Stimulated activated naive CD8-positive, alpha-beta T cell treated with anti-CD3 and anti-CD28 coated beads, Interleukin-15, Interleukin-2, amounts not matched to agents 100 ng/mL and 50 ng/mL, for 24 hours (primary cell): ENCODE measurements around the gene AKR1A1.
A peak's percentile ranks its signal among the peaks of the same experiment; 100 is the strongest.

Source experiments
- H3K27ac Mint-ChIP-seq: one replicate; pipeline ENCODE4 v1.8.0; 2021; ENCODE audit warnings: mild to moderate bottlenecking, mixed read lengths
- H3K27me3 Mint-ChIP-seq: one replicate; pipeline ENCODE4 v1.8.0; 2021; ENCODE audit warnings: mixed read lengths
- H3K36me3 Mint-ChIP-seq: one replicate; pipeline ENCODE4 v1.8.0; 2021; ENCODE audit warnings: low read depth, mixed read lengths
- H3K4me1 Mint-ChIP-seq: one replicate; pipeline ENCODE4 v1.8.0; 2021; ENCODE audit warnings: low read depth, mixed read lengths
- H3K4me3 Mint-ChIP-seq: one replicate; pipeline ENCODE4 v1.8.0; 2021; ENCODE audit warnings: mild to moderate bottlenecking, mixed read lengths
- H3K9me3 Mint-ChIP-seq: one replicate; pipeline ENCODE4 v1.8.0; 2021; ENCODE audit warnings: mixed read lengths

AKR1A1 gene

DNA sequence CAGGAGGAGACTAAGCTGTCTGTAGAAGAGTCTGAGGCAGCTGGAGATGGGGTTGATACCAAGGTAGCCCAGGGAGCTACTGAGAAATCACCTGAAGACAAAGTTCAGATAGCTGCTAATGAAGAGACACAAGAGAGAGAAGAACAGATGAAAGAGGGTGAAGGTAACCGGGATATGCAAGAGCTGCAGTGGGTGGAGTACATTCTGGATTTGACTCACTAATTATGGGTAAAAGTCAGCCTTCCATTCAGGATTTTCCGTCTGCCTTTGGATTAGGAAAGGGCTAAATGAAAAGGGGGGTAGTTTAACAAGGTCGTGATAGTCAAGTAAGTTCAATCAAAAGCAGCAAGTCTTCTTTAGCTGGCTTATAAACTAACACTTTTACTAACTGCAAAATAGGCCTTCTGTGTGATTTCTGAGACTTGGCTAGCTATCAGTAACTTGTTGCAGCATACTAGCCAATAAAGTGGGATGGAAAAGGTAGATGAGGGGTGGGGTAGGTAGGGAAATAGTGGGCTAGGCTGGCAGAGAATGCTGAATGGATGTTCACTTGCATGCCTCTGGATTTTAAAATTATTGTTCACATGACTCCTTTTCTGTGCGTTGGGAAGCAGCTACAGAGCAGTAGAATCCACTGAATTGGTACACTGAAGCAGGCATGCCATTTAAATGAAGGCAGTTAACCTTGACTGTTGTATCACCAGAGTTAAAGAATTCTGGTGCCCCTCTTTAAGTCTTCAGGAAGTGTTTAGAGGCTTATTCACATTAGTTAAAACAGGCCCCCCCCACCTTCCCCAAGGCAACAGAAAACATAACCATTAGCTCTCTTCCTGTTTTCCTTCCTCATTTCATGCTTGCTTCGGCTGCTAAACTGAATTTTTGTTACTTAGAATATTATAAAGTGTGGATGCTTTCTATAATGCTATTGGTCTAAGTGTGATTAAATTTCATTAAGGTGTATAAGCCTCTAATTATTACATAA, 57.8 kb downstream of the AKR1A1 start:
- Mint-ChIP-seq H3K4me1 (peaks cover 18% of the 10 kb centered on the region), H3K9me3 (no peaks in the 10 kb centered on the region), H3K4me3 (no peak overlapping the region), H3K27me3 (no peaks in the 10 kb centered on the region), H3K36me3 (peaks cover 76% of the 10 kb centered on the region), H3K27ac (peak overlapping the region; percentile 57)

DNA sequence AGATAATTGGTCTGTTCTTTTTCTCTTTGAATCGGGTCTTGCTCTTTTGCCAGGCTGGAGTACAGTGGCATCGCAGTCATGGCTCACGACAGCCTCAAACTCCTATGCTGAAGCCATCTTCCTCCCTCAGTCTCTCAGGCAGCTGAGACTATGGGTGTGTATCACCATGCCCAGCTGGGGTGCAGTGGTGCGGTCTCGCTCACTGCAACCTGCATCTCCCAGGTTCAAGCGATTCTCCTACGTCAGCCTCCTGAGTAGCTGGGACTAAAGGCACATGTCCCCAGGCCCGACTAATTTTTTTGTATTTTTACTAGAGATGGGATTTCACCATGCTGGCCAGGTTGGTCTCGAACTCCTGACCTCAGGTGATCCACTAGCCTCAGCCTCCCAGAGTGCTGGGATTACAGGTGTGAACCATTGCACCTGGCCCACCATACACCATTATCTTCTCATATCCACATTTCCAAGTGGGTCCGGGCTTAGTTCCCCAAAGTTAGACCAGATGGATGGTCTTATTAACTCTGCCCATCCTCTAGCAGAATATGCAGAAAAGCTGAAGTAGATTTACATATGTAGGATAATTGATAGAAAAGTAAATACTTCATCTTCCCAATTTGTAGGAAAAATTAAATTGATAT, 60.1 kb downstream of the AKR1A1 start:
- Mint-ChIP-seq H3K4me1 (peaks cover 18% of the 10 kb centered on the region), H3K36me3 (peaks cover 82% of the 10 kb centered on the region), H3K27ac (no peak overlapping the region), H3K4me3 (no peak overlapping the region), H3K27me3 (no peaks in the 10 kb centered on the region), H3K9me3 (no peaks in the 10 kb centered on the region)

DNA sequence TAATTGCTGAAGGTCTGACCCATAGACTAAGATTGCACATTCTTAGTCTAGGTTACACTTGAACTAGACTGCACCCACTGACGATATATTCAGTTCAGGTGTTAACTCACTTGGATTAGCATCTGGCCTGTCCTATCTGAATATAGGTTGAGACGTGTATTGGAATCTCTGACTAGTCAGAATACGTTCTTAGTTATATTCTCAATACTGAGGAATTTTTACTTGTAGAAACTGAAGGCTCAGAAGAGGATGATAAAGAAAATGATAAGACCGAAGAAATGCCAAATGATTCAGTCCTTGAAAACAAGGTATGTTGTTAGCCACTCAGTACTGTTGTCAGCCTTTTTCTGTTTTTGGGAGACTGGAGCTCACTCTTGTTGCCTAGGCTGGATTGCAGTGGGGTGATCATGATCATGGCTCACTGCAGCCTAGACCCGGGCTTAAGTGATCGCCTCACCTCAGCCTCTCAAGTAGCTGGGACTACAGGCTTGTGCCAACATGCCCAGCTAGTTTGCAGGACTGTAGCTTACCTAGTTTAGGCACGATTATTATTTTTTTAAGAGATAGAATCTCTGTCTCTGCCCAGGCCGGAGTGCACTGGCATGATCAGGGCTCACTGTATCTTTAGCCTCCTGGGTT, 62.4 kb downstream of the AKR1A1 start:
- Mint-ChIP-seq H3K4me1 (peaks cover 8% of the 10 kb centered on the region), H3K4me3 (no peak overlapping the region), H3K27me3 (no peaks in the 10 kb centered on the region), H3K27ac (peak overlapping the region; percentile 22), H3K36me3 (peaks cover 82% of the 10 kb centered on the region), H3K9me3 (no peaks in the 10 kb centered on the region)

DNA sequence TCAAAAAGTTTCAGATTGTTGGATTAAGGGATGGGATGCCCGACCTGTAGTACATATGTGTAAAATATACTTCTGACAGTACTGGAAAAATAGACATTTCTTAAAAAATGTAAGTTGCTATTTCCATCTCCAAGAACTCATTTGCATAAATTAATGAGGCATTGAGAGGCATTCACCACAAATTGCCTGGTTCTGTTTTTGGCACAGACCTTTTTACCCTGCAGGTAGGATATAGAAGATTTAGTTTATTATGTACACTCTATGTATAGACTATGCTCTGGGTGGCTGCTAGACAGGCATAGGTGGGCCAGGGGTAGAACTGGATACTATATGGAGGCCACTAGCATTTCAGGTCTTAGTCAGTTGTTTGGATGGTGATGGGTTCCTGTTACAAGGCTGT, 65.3 kb downstream of the AKR1A1 start:
- no peaks in the 10 kb centered on the region for H3K9me3 Mint-ChIP-seq
- peaks cover 4% of the 10 kb centered on the region for H3K4me1 Mint-ChIP-seq
- no peak overlapping the region for H3K27ac Mint-ChIP-seq
- peaks cover 63% of the 10 kb centered on the region for H3K36me3 Mint-ChIP-seq
- H3K4me3 Mint-ChIP-seq: no peak overlapping the region
- no peaks in the 10 kb centered on the region for H3K27me3 Mint-ChIP-seq

DNA sequence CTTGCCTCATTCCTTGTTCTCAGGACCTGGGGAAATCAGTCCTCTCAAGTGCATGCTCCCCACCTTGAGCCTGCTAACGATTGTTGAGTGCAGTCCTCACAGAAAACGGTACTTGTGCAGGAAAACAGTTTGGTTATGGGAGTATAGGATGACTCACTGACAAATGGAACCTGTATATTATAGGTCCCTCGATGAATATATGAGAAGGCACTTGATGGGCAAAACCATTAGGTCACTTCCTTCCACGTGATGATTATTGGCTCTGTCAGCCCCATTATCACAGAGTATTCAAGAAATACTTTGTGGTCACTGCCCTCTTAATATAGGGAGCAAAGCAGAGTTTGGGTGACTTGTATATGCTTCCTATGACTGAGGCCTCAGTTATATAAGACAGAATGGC, 67.0 kb downstream of the AKR1A1 start:
- Mint-ChIP-seq H3K36me3 (peaks cover 55% of the 10 kb centered on the region), H3K9me3 (no peaks in the 10 kb centered on the region), H3K4me1 (peaks cover 4% of the 10 kb centered on the region), H3K27ac (no peak overlapping the region), H3K27me3 (no peaks in the 10 kb centered on the region), H3K4me3 (no peak overlapping the region)

DNA sequence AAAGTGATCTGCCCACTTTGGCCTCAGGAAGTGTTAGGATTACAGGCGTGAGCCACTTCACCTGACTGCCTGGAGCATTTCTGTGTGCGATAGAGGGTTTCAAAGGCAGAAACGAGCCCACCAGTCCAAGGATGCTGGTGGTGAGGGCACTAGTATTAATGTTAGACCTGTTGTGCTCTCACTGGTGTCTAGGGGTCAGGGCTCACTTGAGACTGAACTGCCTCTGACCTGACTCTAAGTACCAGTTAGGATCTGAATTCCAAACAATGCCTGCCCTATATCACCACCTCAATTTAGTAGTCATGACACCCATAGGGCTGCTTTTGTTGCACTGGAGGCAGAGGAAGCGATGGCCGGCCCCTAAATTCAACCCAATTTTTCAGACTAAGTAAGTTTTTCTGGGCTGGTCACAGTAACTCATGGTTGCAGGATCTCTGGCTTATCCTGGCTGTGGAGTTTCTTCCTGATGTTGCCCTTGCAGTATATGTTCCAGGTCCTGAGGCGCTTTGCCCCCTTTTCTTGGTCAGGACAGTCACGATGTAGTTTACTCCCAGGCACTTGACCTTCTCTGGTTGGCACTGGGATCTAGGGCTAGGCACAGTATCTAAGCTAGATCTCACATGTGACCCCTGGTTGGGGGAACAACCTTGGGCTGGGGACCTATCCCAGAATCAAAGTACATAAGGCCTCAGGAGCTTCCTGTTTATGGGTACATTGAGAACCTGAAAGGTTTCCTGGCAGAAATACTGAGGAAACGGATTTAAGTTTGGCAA, 68.7 kb downstream of the AKR1A1 start:
- H3K27ac Mint-ChIP-seq: no peak overlapping the region
- H3K4me1 Mint-ChIP-seq: peaks cover 4% of the 10 kb centered on the region
- no peaks in the 10 kb centered on the region for H3K9me3 Mint-ChIP-seq
- H3K27me3 Mint-ChIP-seq: no peaks in the 10 kb centered on the region
- H3K4me3 Mint-ChIP-seq: no peak overlapping the region
- peaks cover 53% of the 10 kb centered on the region for H3K36me3 Mint-ChIP-seq
